A549 (cell line): ENCODE data around the gene ZNF274. TPM values are rescaled to one million over a fixed set of nuclear protein-coding genes. Genes with fewer than 3 reads are reported as not detected.

Experiments used
- ATAC-seq, 2 experiments: fragments of 200-7000 bp in 1 of 2; fragments of >200 bp in 1 of 2; cut with Nextera tagmentation in 1 of 2; cut with Tn5 transposase in 1 of 2; 3 replicates each; pipeline versions ENCODE4 v1.8.0 to v1.9.1; 2018 to 2020; ENCODE audit warnings: mild to moderate bottlenecking in 1 of 2, moderate library complexity in 1 of 2
- CTCF ChIA-PET: fragments of 300-600 bp; sonication (Branson Sonifier 250); formaldehyde crosslinking; extraction: SDS; loops from one replicate; lab custom pipeline; 2021; ENCODE audit warnings: antibody characterized with exemption, inconsistent platforms; lab: Yijun Ruan, JAX
- POLR2A ChIA-PET: fragments of 350-600 bp; formaldehyde crosslinking; extraction: SDS; loops from one replicate; lab custom pipeline; 2021; ENCODE audit warnings: antibody characterized with exemption, inconsistent platforms; lab: Yijun Ruan, JAX
- DNase-seq, 2 experiments: peaks; one replicate each; pipeline versions ENCODE4 v3.0.0 to v3.0.0-alpha.2; 2011 to 2016; ENCODE audit warnings: low read depth in 1 of 2, low spot score in 1 of 2
- FAIRE-seq: peaks from 2 replicates; lab custom pipeline; 2011; peaks lifted over from hg19 to GRCh38; lab: Jason Lieb, UNC
- H3K27ac ChIP-seq, 2 experiments: fragments of >200 bp; sonication (Bioruptor Twin); formaldehyde crosslinking; 3 replicates each; pipeline ENCODE4 v1.5.1; 2016 to 2017
- H3K4me1 ChIP-seq: fragments of >200 bp; sonication (Bioruptor Twin); formaldehyde crosslinking; 3 replicates; pipeline ENCODE4 v1.6.1; 2016
- H3K4me2 ChIP-seq: fragments of >200 bp; sonication (Bioruptor Twin); formaldehyde crosslinking; 3 replicates; pipeline ENCODE4 v1.6.1; 2016
- H3K4me3 ChIP-seq: fragments of >200 bp; sonication (Bioruptor Twin); formaldehyde crosslinking; 3 replicates; pipeline ENCODE4 v1.5.1; 2016
- H3K9me3 ChIP-seq: fragments of >200 bp; sonication (Bioruptor Twin); formaldehyde crosslinking; 3 replicates; pipeline ENCODE4 v1.6.1; 2016
- CBX8 ChIP-seq: fragments of 200-600 bp; sonication (generic); IDR thresholded peaks from 2 replicates; pipeline ENCODE4 v1.6.1; 2016
- EP300 ChIP-seq, 2 experiments: fragments of >200 bp; sonication (Bioruptor Twin); formaldehyde crosslinking; IDR thresholded peaks; 2 replicates in 1 of 2; 3 replicates in 1 of 2; pipeline ENCODE4 v1.6.1; 2016 to 2017
- FOSL2 ChIP-seq, 2 experiments: fragments of 450-650 bp in 1 of 2; fragments of >200 bp in 1 of 2; sonication (Bioruptor Twin) in 1 of 2; formaldehyde crosslinking; IDR thresholded peaks; 2 replicates each; pipeline versions ENCODE4 v1.5.0 to v1.6.1; 2016 to 2020; ENCODE audit warnings: mild to moderate bottlenecking in 1 of 2, moderate library complexity in 1 of 2
- GATA3 ChIP-seq: IDR thresholded peaks from 2 replicates; pipeline ENCODE4 v1.6.1; 2012; ENCODE audit warnings: borderline replicate concordance
- HOXB13 ChIP-seq: fragments of 250-450 bp; sonication (Bioruptor Pico); IDR thresholded peaks from 2 replicates; pipeline ENCODE4 v1.5.0; 2020; ENCODE audit warnings: low read depth, mild to moderate bottlenecking, moderate library complexity
- MAFK ChIP-seq: fragments of 450-650 bp; IDR thresholded peaks from 2 replicates; pipeline ENCODE4 v1.6.1; 2014; ENCODE audit not compliant: partially characterized antibody
- NPAS2 ChIP-seq: fragments of 250-450 bp; sonication (Bioruptor Pico); IDR thresholded peaks from 2 replicates; pipeline ENCODE4 v1.8.0; 2022; ENCODE audit warnings: mild to moderate bottlenecking, moderate library complexity, borderline replicate concordance
- SMC3 ChIP-seq: fragments of >200 bp; sonication (Bioruptor Twin); formaldehyde crosslinking; IDR thresholded peaks from 3 replicates; pipeline ENCODE4 v1.6.1; 2018; ENCODE audit warnings: inconsistent platforms
- WGBS: methylation state at CpG from one replicate; pipeline ENCODE4 v1.1.6; 2017; ENCODE audit errors: missing lambda C conversion rate; 5-methylcytosine and 5-hydroxymethylcytosine counted together
- polyA plus RNA-seq, 4 experiments: library from polyadenylated mRNA; depleted of rRNA in 3 of 4; stranded (reverse); fragments of >200 nt; fragmentation: RNase III in 1 of 4; extraction: RNeasy Plus Mini Kit Qiagen cat#74134 plus additional on column Dnase treatment in 1 of 4; gene quantifications; 2 replicates in 3 of 4; 3 replicates in 1 of 4; pipeline ENCODE4 v1.2.3, GENCODE V29; 2011 to 2017
- TF ChIP-seq, protein P1 (sequence below): fragments of 150-350 bp; IDR thresholded peaks from 2 replicates; pipeline ENCODE4 v1.6.1; 2014; ENCODE audit warnings: low read depth, mild to moderate bottlenecking, low read length
- TF ChIP-seq, protein P2 (sequence below): fragments of >200 bp; sonication (Bioruptor Twin); formaldehyde crosslinking; IDR thresholded peaks from 3 replicates; pipeline ENCODE4 v1.6.1; 2016

ZNF274 gene
- polyA plus RNA-seq, 2 of the 4 experiments (the other 2 are of a cell fraction): 15.8 to 28.7 TPM

DNA sequence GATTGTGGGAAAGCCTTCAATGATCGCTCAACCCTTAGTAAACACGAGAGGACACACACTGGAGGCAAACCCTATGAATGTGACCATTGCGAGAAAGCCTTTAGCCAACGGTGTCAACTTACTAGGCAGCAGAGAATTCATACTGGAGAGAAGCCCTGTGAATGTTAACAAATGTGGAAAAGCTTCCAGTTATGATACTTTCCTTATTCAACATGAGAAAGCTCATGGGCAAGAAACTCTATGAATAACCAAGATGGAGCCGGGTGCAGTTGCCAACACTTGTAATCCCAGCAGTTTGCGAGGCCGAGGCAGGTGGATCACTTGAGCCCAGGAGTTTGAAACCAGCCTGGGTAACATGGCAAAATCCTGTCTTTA, 80.0 kb downstream of the ZNF274 start:
- CTCF ChIA-PET: interaction anchor here (1.4 kb wide), 1 partner anchor 10 kb away, joined by 3 read pairs; no protein-coding TSS in a partner anchor
- Histone ChIP-seq H3K4me2 (no peak overlapping the region), H3K27ac (no peak overlapping the region), H3K4me1 (no peaks in the 10 kb centered on the region), H3K9me3 (peaks cover 100% of the 10 kb centered on the region), H3K4me3 (no peak overlapping the region)
- ATAC-seq (no peak), FAIRE-seq (peak; percentile 74), DNase-seq (no peak)
- POLR2A ChIA-PET: no interaction called here
- TF ChIP-seq CBX8: no peak
- no peak for TF ChIP-seq EP300 (IDR thresholded peaks at IDR 0.05)
- no peak for TF ChIP-seq SMC3
- TF ChIP-seq, protein P1, sequence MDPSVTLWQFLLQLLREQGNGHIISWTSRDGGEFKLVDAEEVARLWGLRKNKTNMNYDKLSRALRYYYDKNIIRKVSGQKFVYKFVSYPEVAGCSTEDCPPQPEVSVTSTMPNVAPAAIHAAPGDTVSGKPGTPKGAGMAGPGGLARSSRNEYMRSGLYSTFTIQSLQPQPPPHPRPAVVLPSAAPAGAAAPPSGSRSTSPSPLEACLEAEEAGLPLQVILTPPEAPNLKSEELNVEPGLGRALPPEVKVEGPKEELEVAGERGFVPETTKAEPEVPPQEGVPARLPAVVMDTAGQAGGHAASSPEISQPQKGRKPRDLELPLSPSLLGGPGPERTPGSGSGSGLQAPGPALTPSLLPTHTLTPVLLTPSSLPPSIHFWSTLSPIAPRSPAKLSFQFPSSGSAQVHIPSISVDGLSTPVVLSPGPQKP: no peak
- TF ChIP-seq, protein P2, sequence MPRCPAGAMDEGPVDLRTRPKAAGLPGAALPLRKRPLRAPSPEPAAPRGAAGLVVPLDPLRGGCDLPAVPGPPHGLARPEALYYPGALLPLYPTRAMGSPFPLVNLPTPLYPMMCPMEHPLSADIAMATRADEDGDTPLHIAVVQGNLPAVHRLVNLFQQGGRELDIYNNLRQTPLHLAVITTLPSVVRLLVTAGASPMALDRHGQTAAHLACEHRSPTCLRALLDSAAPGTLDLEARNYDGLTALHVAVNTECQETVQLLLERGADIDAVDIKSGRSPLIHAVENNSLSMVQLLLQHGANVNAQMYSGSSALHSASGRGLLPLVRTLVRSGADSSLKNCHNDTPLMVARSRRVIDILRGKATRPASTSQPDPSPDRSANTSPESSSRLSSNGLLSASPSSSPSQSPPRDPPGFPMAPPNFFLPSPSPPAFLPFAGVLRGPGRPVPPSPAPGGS: no peak
- TF ChIP-seq FOSL2 (IDR thresholded peaks at IDR 0.05): no peak
- TF ChIP-seq FOSL2 (CRISPR knock-in tag; IDR thresholded peaks at IDR 0.05): no peak
- TF ChIP-seq NPAS2 (CRISPR knock-in tag): no peak
- no peak for TF ChIP-seq MAFK
- TF ChIP-seq HOXB13 (CRISPR knock-in tag): no peak
- no peak for TF ChIP-seq GATA3
- TF ChIP-seq, all 56 proteins: peak for 0
- WGBS: 93% methylated on average over 7 of the region's 7 CpGs

Other genes starting within 250 kb of the ZNF274 start
- 2.8 and 3.2 TPM in 2 replicates for gene ZNF418, start 247.7 kb upstream of the ZNF274 start, polyA plus RNA-seq (2011; rRNA removed)
- gene ZNF418, start 247.7 kb upstream of the ZNF274 start, polyA plus RNA-seq (2017; fragmentation: RNase III; extraction: RNeasy Plus Mini Kit Qiagen cat#74134 plus additional on column Dnase treatment): 1.8 to 3.0 TPM (median 2.2 TPM) in 3 replicates
- 2.5 and 2.9 TPM in 2 replicates for gene ZNF256, start 235.4 kb upstream of the ZNF274 start, polyA plus RNA-seq (2011; rRNA removed)
- 1.4 to 1.7 TPM (median 1.6 TPM) in 3 replicates for gene ZNF256, start 235.4 kb upstream of the ZNF274 start, polyA plus RNA-seq (2017; fragmentation: RNase III; extraction: RNeasy Plus Mini Kit Qiagen cat#74134 plus additional on column Dnase treatment)
- gene C19orf18, start 208.5 kb upstream of the ZNF274 start, polyA plus RNA-seq (2011; rRNA removed): 0.13 and 0.15 TPM in 2 replicates
- 0.17 to 0.25 TPM in 2 of 3 replicates, not detected in the other for gene C19orf18, start 208.5 kb upstream of the ZNF274 start, polyA plus RNA-seq (2017; fragmentation: RNase III; extraction: RNeasy Plus Mini Kit Qiagen cat#74134 plus additional on column Dnase treatment)
- gene ZNF606, start 180.2 kb upstream of the ZNF274 start, polyA plus RNA-seq (2011; rRNA removed): 4.8 and 5.1 TPM in 2 replicates
- 4.5 to 5.1 TPM (median 4.5 TPM) in 3 replicates for gene ZNF606, start 180.2 kb upstream of the ZNF274 start, polyA plus RNA-seq (2017; fragmentation: RNase III; extraction: RNeasy Plus Mini Kit Qiagen cat#74134 plus additional on column Dnase treatment)
- gene ZSCAN1, start 149.0 kb upstream of the ZNF274 start, polyA plus RNA-seq (2011; rRNA removed): not detected in 2 replicates
- not detected in 3 replicates for gene ZSCAN1, start 149.0 kb upstream of the ZNF274 start, polyA plus RNA-seq (2017; fragmentation: RNase III; extraction: RNeasy Plus Mini Kit Qiagen cat#74134 plus additional on column Dnase treatment)
- gene ZNF135, start 123.8 kb upstream of the ZNF274 start, polyA plus RNA-seq (2011; rRNA removed): not detected in 2 replicates
- gene ZNF135, start 123.8 kb upstream of the ZNF274 start, polyA plus RNA-seq (2017; fragmentation: RNase III; extraction: RNeasy Plus Mini Kit Qiagen cat#74134 plus additional on column Dnase treatment): not detected in 3 replicates
- gene ZSCAN18, start 84.8 kb upstream of the ZNF274 start, polyA plus RNA-seq (2011; rRNA removed): 2.2 and 2.9 TPM in 2 replicates
- gene ZSCAN18, start 84.8 kb upstream of the ZNF274 start, polyA plus RNA-seq (2017; fragmentation: RNase III; extraction: RNeasy Plus Mini Kit Qiagen cat#74134 plus additional on column Dnase treatment): 2.3 to 3.3 TPM (median 2.6 TPM) in 3 replicates
- 5.7 and 6.2 TPM in 2 replicates for gene ZNF329, start 32.3 kb upstream of the ZNF274 start, polyA plus RNA-seq (2011; rRNA removed)
- gene ZNF329, start 32.3 kb upstream of the ZNF274 start, polyA plus RNA-seq (2017; fragmentation: RNase III; extraction: RNeasy Plus Mini Kit Qiagen cat#74134 plus additional on column Dnase treatment): 2.7 to 2.8 TPM (median 2.8 TPM) in 3 replicates
- gene ZNF544, start 45.9 kb downstream of the ZNF274 start, polyA plus RNA-seq (2011; rRNA removed): 32.7 and 33.1 TPM in 2 replicates
- gene ZNF544, start 45.9 kb downstream of the ZNF274 start, polyA plus RNA-seq (2017; fragmentation: RNase III; extraction: RNeasy Plus Mini Kit Qiagen cat#74134 plus additional on column Dnase treatment): 22.5 to 30.6 TPM (median 23.7 TPM) in 3 replicates
- gene ZNF8, start 95.9 kb downstream of the ZNF274 start, polyA plus RNA-seq (2011; rRNA removed): 4.0 and 5.6 TPM in 2 replicates
- 2.0 to 2.3 TPM (median 2.3 TPM) in 3 replicates for gene ZNF8, start 95.9 kb downstream of the ZNF274 start, polyA plus RNA-seq (2017; fragmentation: RNase III; extraction: RNeasy Plus Mini Kit Qiagen cat#74134 plus additional on column Dnase treatment)
- gene ERVK3-1, start 122.3 kb downstream of the ZNF274 start, polyA plus RNA-seq (2011; rRNA removed): 112 and 142 TPM in 2 replicates
- 104 to 126 TPM (median 109 TPM) in 3 replicates for gene ERVK3-1, start 122.3 kb downstream of the ZNF274 start, polyA plus RNA-seq (2017; fragmentation: RNase III; extraction: RNeasy Plus Mini Kit Qiagen cat#74134 plus additional on column Dnase treatment)
- gene ZSCAN22, start 143.9 kb downstream of the ZNF274 start, polyA plus RNA-seq (2011; rRNA removed): 4.4 and 5.3 TPM in 2 replicates
- 2.0 to 2.2 TPM (median 2.0 TPM) in 3 replicates for gene ZSCAN22, start 143.9 kb downstream of the ZNF274 start, polyA plus RNA-seq (2017; fragmentation: RNase III; extraction: RNeasy Plus Mini Kit Qiagen cat#74134 plus additional on column Dnase treatment)
- gene A1BG, start 170.4 kb downstream of the ZNF274 start, polyA plus RNA-seq (2011; rRNA removed): 1.5 and 2.5 TPM in 2 replicates
- 9.3 to 11.1 TPM (median 9.5 TPM) in 3 replicates for gene A1BG, start 170.4 kb downstream of the ZNF274 start, polyA plus RNA-seq (2017; fragmentation: RNase III; extraction: RNeasy Plus Mini Kit Qiagen cat#74134 plus additional on column Dnase treatment)
- gene ZNF497, start 179.7 kb downstream of the ZNF274 start, polyA plus RNA-seq (2011; rRNA removed): 1.1 and 1.4 TPM in 2 replicates
- gene ZNF497, start 179.7 kb downstream of the ZNF274 start, polyA plus RNA-seq (2017; fragmentation: RNase III; extraction: RNeasy Plus Mini Kit Qiagen cat#74134 plus additional on column Dnase treatment): 1.6 to 2.4 TPM (median 2.0 TPM) in 3 replicates
- 0.70 and 0.74 TPM in 2 replicates for gene ZNF837, start 198.0 kb downstream of the ZNF274 start, polyA plus RNA-seq (2011; rRNA removed)
- gene ZNF837, start 198.0 kb downstream of the ZNF274 start, polyA plus RNA-seq (2017; fragmentation: RNase III; extraction: RNeasy Plus Mini Kit Qiagen cat#74134 plus additional on column Dnase treatment): 0.62 to 1.1 TPM (median 1.0 TPM) in 3 replicates
- gene RPS5, start 204.2 kb downstream of the ZNF274 start, polyA plus RNA-seq (2011; rRNA removed): 2,475 and 2,940 TPM in 2 replicates
- 2,123 to 2,259 TPM (median 2,149 TPM) in 3 replicates for gene RPS5, start 204.2 kb downstream of the ZNF274 start, polyA plus RNA-seq (2017; fragmentation: RNase III; extraction: RNeasy Plus Mini Kit Qiagen cat#74134 plus additional on column Dnase treatment)
- gene RNF225, start 212.6 kb downstream of the ZNF274 start, polyA plus RNA-seq (2011; rRNA removed): not detected in 2 replicates
- gene RNF225, start 212.6 kb downstream of the ZNF274 start, polyA plus RNA-seq (2017; fragmentation: RNase III; extraction: RNeasy Plus Mini Kit Qiagen cat#74134 plus additional on column Dnase treatment): not detected in 3 replicates
- 18.2 and 21.2 TPM in 2 replicates for gene ZNF584, start 225.6 kb downstream of the ZNF274 start, polyA plus RNA-seq (2011; rRNA removed)
- 13.6 to 15.6 TPM (median 14.8 TPM) in 3 replicates for gene ZNF584, start 225.6 kb downstream of the ZNF274 start, polyA plus RNA-seq (2017; fragmentation: RNase III; extraction: RNeasy Plus Mini Kit Qiagen cat#74134 plus additional on column Dnase treatment)